Vagina (tissue), 2 donors: ENCODE data around the gene YOD1.
"Not testable (repeated sequence)": the region's sequence is repeated elsewhere in the genome, so short reads cannot be mapped to it uniquely, and the experiment has no call there.

Experiments used
- CTCF ChIP-seq, 3 experiments: fragments of 450-650 bp in 2 of 3; fragments of 200-600 bp in 1 of 3; sonication (generic) in 1 of 3; IDR thresholded peaks; one replicate each; pipeline ENCODE4 v1.5.1; 2017 to 2019; ENCODE audit warnings: antibody characterized with exemption in 3 of 3, mild to moderate bottlenecking in 2 of 3, moderate library complexity in 2 of 3
- POLR2A ChIP-seq, 2 donors: fragments of 450-650 bp; IDR thresholded peaks; one replicate each; pipeline ENCODE4 v1.6.1; 2017; ENCODE audit warnings: antibody characterized with exemption in 2 of 2, mild to moderate bottlenecking in 2 of 2, moderate library complexity in 2 of 2
- POLR2AphosphoS5 ChIP-seq, 2 donors: sonication (generic); formaldehyde crosslinking; IDR thresholded peaks; one replicate each; pipeline ENCODE4 v1.9.0; 2017; ENCODE audit warnings: antibody characterized with exemption in 2 of 2, mild to moderate bottlenecking in 2 of 2, low read depth in 1 of 2; ENCODE audit not compliant: insufficient read depth in 1 of 2

- not testable (repeated sequence) for TF ChIP-seq CTCF (IDR thresholded peaks at IDR 0.05); POLR2A (IDR thresholded peaks at IDR 0.05); POLR2AphosphoS5 (IDR thresholded peaks at IDR 0.05; ENCODE audit: insufficient read depth in 1 of 2, low read depth in 1 of 2)
Measured at GRCh38 chr1:207041397-207041796, 9.6 kb downstream of the YOD1 start.
